GM20000 (cell line): ENCODE measurements around the gene GTSE1.

Experiments
- DNase-seq: peaks from one replicate; pipeline ENCODE4 v3.0.0; 2012; ENCODE audit warnings: low spot score
- TF ChIP-seq, protein P1 (sequence below): IDR thresholded peaks from 2 replicates; pipeline ENCODE4 v1.5.1; 2012; ENCODE audit warnings: mild to moderate bottlenecking, control low read depth; ENCODE audit errors: extremely low read depth, missing control alignments

GTSE1 gene

DNA sequence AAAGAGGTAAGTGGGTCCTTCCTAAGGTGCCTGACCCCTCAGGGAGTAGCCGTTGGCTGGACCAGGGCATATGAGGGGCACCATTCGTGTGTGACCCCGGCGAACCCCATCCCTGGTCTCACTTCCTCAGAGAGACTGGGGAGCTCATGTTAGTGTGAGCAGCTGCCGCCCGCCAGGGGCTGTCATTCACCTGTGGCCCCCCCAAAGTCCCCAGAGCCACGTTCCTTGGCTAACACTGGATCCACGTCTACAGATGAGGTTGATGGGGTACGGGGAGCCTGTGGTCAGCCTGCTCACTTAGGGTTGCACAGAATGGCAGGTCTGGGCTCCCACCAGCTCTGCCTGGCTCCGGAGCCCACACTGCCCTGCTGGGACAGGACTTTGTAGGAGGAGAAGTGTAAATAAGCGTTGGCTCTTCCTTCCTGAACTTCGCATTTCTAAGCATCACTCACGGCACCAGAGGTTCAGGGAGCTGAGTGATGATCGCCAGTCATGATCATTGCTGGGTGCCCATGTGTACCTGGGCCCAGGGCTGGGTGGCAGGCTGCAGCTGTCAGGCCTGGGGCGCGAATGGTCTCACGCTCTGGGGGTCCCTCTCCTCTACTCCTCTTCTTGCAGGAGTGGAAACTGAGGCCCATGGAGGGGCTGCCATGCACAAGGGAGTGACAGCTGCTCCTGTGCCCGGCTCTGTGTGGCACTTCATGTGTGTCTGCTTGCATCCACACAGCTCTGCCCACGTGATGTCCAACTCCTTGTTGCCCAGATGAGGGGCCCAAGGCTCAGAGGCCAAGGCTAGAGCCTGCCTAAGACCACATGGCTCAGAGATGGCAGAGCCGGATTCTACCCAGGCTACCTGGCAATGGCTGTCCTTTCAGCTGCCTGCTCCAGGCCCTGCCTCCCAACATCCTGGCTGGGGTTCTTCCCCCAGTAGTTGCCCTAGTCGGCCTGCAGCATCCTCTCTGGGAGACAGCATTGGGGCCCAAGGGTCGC is 17.7 kb upstream of the GTSE1 start:
- TF ChIP-seq, protein P1, sequence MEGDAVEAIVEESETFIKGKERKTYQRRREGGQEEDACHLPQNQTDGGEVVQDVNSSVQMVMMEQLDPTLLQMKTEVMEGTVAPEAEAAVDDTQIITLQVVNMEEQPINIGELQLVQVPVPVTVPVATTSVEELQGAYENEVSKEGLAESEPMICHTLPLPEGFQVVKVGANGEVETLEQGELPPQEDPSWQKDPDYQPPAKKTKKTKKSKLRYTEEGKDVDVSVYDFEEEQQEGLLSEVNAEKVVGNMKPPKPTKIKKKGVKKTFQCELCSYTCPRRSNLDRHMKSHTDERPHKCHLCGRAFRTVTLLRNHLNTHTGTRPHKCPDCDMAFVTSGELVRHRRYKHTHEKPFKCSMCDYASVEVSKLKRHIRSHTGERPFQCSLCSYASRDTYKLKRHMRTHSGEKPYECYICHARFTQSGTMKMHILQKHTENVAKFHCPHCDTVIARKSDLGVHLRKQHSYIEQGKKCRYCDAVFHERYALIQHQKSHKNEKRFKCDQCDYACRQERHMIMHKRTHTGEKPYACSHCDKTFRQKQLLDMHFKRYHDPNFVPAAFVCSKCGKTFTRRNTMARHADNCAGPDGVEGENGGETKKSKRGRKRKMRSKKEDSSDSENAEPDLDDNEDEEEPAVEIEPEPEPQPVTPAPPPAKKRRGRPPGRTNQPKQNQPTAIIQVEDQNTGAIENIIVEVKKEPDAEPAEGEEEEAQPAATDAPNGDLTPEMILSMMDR, result no peak
- DNase-seq, result no peak

DNA sequence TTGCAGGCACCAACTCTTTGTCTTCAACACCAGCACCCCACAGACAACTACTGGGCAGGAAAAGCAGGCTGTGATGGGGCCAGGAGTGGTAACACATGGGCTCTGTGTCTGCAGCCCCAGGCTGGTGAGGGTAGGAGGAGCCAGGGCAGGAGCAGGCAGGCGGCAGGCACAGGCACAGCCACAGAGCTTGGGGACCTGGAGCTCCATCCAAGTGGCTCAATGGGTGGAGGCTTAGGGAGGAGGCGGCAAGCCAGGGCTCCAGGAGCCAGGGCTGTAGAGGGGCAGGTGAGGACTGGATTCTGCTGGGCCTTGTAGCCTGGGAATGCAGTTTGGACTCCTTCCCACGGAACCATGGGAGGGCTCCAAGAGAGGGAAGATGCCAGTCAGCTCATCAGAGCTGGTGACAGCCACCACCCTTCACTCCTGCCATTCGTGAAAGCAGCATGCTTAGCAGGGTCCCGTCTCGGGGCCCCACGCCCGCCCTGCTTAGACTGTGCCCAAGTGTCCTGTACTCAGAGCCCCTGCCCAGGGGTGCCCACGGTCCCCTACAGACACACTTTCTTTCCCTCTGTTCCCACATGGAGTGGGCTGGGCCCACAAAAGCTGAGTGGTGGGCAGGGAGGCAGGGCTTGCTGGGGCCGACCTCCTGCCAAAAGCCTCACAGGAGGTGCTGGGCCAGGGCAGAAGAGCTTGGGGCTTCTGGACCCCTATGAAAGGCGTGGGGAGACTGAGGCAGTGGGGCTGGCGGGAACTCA is 16.4 kb upstream of the GTSE1 start:
- TF ChIP-seq, protein P1, result no peak

DNA sequence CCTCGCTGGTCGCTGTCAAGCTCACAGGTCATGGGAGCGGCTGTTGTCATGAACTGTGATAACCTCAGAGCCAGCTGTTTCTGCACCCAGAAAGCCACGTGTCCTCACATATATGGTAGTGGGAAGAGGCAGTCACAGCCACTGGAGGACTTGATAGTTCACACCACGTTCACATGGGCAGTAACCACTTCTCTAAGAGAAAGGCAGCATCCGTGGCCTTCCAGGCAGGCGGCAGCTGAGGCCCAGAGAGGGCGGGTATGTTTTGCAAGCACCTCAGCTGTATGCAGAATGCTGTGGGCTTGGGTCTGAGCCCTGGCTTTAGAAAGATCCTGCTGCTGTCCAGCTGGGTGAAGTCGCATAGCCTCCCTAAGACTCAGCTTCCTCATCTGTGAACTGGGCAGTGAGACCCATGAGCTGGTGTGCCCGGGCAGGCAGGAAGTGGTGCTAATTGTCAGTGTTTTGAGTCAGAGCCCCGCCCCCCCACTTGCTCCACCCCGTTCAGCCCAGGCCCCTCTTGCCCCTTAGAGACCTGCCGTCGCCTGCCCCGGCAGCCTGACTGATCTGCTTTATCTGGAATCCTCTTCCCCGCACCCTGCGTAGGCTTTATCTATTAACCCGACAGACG is 15.6 kb upstream of the GTSE1 start:
- DNase-seq, result no peak
- TF ChIP-seq, protein P1, result no peak

More for the DNA sequence above, 16.4 kb upstream of the GTSE1 start:
- no peak for DNase-seq

DNA sequence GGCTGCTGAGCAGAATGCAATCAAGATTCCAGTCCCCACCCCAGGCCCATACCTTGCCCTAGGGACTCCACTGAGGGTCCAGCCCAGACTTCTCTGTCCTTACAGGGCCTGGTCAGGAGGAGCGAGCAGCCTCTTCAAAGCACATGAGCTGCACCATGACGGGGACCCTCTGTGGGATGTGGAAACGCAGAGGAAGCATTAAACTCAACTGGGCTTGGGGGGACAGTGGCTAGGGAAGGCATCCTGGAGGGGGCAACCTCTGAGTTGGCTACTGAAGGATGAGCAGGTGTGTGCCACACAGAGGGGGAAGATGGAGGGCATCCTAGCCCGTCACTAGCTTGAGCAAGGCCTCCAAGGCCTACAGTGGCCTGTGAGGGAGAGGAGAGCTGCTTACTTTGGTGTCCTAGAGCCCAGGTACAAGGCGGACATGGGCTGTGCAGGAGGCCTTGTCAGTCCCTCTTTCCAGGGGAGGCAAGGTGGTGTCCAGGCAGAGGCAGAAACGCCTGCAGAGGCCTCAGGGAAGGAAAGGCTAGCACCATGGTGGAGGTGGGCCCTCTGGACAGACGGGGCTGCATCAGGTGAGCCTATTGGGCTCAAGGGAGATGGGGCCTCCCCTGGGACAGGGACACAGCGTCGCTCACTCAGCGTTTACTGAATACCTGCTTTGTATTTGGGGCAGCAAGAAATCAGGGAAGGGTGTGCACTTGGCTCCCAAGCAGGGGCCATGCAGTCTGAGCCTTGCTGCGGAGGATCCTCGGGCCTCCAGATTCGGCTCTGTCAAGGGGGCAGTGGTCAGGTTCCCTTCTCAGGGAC is 14.6 kb upstream of the GTSE1 start:
- TF ChIP-seq, protein P1, result no peak
- DNase-seq, result no peak

DNA sequence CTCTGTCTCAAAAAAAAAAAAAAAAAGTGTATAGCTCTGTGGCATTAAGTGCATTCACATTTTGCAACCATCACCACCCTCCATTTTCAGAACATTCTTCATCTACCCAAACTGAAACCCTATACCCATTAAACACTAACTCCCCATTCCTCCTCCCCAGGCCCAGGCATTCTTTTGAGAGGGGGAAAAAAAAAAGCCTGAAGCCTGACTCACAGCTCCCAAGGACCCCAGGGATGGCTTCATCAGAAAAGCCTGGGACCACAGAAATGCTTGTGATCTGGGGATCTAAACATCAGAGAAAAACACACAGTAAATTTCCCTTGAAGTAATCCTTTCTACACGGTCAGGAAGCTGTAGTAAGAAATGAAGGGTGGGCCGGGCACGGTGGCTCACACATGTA is 10.7 kb upstream of the GTSE1 start:
- no peak for DNase-seq
- TF ChIP-seq, protein P1, result no peak

DNA sequence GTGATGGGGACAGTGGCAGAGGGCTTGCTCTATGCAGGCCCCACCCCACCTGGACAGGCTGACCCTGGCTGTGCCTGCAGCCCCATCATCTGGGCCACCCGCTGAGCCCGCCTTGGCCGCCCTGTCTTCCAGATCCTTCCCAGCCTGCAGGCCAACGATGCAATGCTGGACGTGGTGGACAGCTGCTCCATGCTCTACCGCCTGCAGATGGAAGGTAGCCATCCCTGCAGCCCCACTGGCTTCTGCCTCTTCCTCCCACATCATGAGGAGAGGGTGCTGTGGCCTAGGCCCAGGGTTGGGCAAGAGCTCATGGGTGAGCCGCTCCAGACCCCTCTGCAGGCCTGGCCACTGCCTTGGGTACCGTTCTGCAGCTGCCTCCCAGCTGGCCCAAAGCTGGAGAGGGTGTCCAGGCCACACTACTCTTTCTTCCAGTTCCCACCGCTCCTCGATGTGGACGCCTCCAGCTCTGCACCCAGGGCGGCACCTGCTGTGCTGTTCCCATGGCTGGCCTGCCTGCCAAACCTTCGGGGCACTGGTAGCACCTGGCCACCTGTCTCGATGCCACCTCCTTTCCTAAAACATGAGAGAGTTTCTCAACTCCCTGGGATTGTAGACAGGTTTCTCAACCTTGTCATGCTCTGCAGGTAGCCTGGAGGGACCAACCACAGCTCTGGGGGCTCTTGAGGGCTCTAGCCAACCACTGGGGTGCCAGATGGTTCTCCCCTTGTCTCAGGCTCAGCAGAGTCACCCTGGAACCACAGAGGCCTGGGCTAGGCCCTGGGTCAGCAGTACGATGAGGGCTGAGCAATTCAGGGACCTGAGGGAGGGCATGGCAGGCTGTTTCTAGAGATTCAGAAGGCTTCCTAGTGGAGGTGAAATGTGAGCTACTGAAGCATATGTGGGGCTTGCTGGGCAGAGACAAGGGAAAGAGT is 9.5 kb upstream of the GTSE1 start:
- DNase-seq, result no peak
- TF ChIP-seq, protein P1, result no peak
